ENCODE results near the gene S100A16.

S100A16 gene

GRCh38 chr1:153602749-153603148 is 10.2 kb downstream of the S100A16 start:
- Histone ChIP-seq H3K4me3 (ENCODE audit: low read length, poor library complexity, severe bottlenecking) (no peak overlapping the region), H3F3A (ENCODE audit: low read depth) (no peaks in the 10 kb centered on the region), H3K27me3 (ENCODE audit: insufficient read depth, low read length, poor library complexity, severe bottlenecking) (no peaks in the 10 kb centered on the region), H3K79me2 (ENCODE audit: insufficient read depth, low read length) (no peaks in the 10 kb centered on the region), H3K9ac (ENCODE audit: low read depth, low read length, poor library complexity, severe bottlenecking) (no peak overlapping the region), H3K4me1 (ENCODE audit: insufficient read depth, low read length, poor library complexity, severe bottlenecking) (peaks cover 10% of the 10 kb centered on the region), H3K9me2 (replicated peaks; ENCODE audit: low read depth, low read length) (no peaks in the 10 kb centered on the region), H3K9me3 (ENCODE audit: insufficient read depth, low read depth, low read length) (no peaks in the 10 kb centered on the region), H3K4me2 (ENCODE audit: low read depth, low read length, poor library complexity, severe bottlenecking) (no peak overlapping the region), H2AFZ (ENCODE audit: low read length) (no peak overlapping the region), H4K20me1 (ENCODE audit: insufficient read depth, low read length, poor library complexity, severe bottlenecking) (no peaks in the 10 kb centered on the region), H3K36me3 (ENCODE audit: insufficient read depth, low read length) (no peaks in the 10 kb centered on the region)
- TF ChIP-seq EZH2phosphoT487 (IDR thresholded peaks at IDR 0.05; ENCODE audit: borderline replicate concordance), result no peak
- TF ChIP-seq, protein P1, sequence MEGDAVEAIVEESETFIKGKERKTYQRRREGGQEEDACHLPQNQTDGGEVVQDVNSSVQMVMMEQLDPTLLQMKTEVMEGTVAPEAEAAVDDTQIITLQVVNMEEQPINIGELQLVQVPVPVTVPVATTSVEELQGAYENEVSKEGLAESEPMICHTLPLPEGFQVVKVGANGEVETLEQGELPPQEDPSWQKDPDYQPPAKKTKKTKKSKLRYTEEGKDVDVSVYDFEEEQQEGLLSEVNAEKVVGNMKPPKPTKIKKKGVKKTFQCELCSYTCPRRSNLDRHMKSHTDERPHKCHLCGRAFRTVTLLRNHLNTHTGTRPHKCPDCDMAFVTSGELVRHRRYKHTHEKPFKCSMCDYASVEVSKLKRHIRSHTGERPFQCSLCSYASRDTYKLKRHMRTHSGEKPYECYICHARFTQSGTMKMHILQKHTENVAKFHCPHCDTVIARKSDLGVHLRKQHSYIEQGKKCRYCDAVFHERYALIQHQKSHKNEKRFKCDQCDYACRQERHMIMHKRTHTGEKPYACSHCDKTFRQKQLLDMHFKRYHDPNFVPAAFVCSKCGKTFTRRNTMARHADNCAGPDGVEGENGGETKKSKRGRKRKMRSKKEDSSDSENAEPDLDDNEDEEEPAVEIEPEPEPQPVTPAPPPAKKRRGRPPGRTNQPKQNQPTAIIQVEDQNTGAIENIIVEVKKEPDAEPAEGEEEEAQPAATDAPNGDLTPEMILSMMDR (conservative IDR thresholded peaks at IDR 0.05; ENCODE audit: low read length), result no peak

- Histone ChIP-seq H3K4me1 (ENCODE audit: insufficient read depth, low read length, poor library complexity, severe bottlenecking) (peaks cover 10% of the 10 kb centered on the region), H3K4me2 (ENCODE audit: low read depth, low read length, poor library complexity, severe bottlenecking) (no peak overlapping the region), H2AFZ (ENCODE audit: low read length) (no peak overlapping the region), H3K27me3 (ENCODE audit: insufficient read depth, low read length, poor library complexity, severe bottlenecking) (no peaks in the 10 kb centered on the region), H4K20me1 (ENCODE audit: insufficient read depth, low read length, poor library complexity, severe bottlenecking) (no peaks in the 10 kb centered on the region), H3K36me3 (ENCODE audit: insufficient read depth, low read length) (no peaks in the 10 kb centered on the region), H3K4me3 (ENCODE audit: low read length, poor library complexity, severe bottlenecking) (no peak overlapping the region), H3K79me2 (ENCODE audit: insufficient read depth, low read length) (no peaks in the 10 kb centered on the region), H3K9me2 (replicated peaks; ENCODE audit: low read depth, low read length) (no peaks in the 10 kb centered on the region), H3K9ac (ENCODE audit: low read depth, low read length, poor library complexity, severe bottlenecking) (no peak overlapping the region), H3K9me3 (ENCODE audit: insufficient read depth, low read depth, low read length) (no peaks in the 10 kb centered on the region), H3F3A (ENCODE audit: low read depth) (no peaks in the 10 kb centered on the region)
- no peak for TF ChIP-seq EZH2phosphoT487 (IDR thresholded peaks at IDR 0.05; ENCODE audit: borderline replicate concordance)
- TF ChIP-seq, protein P1 (conservative IDR thresholded peaks at IDR 0.05; ENCODE audit: low read length), result no peak
These were observed 13.1 kb downstream of the S100A16 start for GRCh38 chr1:153599847-153600246.

- Histone ChIP-seq H3K9me2 (replicated peaks; ENCODE audit: low read depth, low read length) (no peaks in the 10 kb centered on the region), H3K4me1 (ENCODE audit: insufficient read depth, low read length, poor library complexity, severe bottlenecking) (peaks cover 10% of the 10 kb centered on the region), H3K9ac (ENCODE audit: low read depth, low read length, poor library complexity, severe bottlenecking) (peak overlapping the region; percentile 72), H2AFZ (ENCODE audit: low read length) (peak overlapping the region; percentile 81), H4K20me1 (ENCODE audit: insufficient read depth, low read length, poor library complexity, severe bottlenecking) (no peaks in the 10 kb centered on the region), H3K9me3 (ENCODE audit: insufficient read depth, low read depth, low read length) (no peaks in the 10 kb centered on the region), H3F3A (ENCODE audit: low read depth) (no peaks in the 10 kb centered on the region), H3K27me3 (ENCODE audit: insufficient read depth, low read length, poor library complexity, severe bottlenecking) (no peaks in the 10 kb centered on the region), H3K36me3 (ENCODE audit: insufficient read depth, low read length) (no peaks in the 10 kb centered on the region), H3K79me2 (ENCODE audit: insufficient read depth, low read length) (no peaks in the 10 kb centered on the region), H3K4me2 (ENCODE audit: low read depth, low read length, poor library complexity, severe bottlenecking) (peak overlapping the region; percentile 72), H3K4me3 (ENCODE audit: low read length, poor library complexity, severe bottlenecking) (peak overlapping the region; percentile 50)
- no peak for TF ChIP-seq EZH2phosphoT487 (IDR thresholded peaks at IDR 0.05; ENCODE audit: borderline replicate concordance)
- TF ChIP-seq, protein P1 (conservative IDR thresholded peaks at IDR 0.05; ENCODE audit: low read length), result no peak
These were observed 14.4 kb downstream of the S100A16 start for GRCh38 chr1:153598309-153599172.
